Ramos (cell line): ENCODE measurements around the gene CALCR.

Experiments used
- in situ Hi-C: fragments of 300-500 bp; cut with MboI; formaldehyde crosslinking; loops from one replicate; pipeline ENCODE4 v1.14.3; 2022; ENCODE audit warnings: low sequenced_read_pairs; ENCODE audit not compliant: unreplicated experiment

CALCR gene

DNA sequence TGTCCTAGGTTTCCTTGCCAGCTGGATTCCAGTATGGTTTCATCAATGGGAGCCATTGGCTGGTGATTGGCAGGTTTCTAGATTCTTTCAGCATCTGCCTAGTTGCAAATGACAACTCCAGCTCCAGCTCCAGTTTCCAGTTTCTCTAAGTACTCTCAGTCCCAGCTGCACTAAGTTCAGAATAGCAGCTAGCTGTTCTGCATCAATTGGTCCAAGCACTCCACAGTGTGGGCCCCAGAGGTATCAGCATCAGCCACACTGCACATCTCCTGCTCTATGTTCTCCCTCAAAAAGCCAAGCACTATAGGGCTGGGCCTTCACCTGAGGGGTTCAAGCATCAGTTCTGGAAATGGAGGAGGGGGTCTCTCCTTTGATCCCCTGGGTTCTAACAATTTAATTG is 198.9 kb downstream of the CALCR start:
- in situ Hi-C loops: no loop called here
